ENCODE data around the gene SNX24. TPM values are rescaled to one million over a fixed set of nuclear protein-coding genes. Genes with fewer than 3 reads are reported as not detected.

Gene SNX24
- total and polyA plus RNA-seq, 2 of the 4 experiments (the other 2 are of a cell fraction) = 13.8 to 15.0 TPM

- Histone ChIP-seq H2AFZ (replicated peaks; ENCODE audit: low read length, poor library complexity) (peak overlapping the region; percentile 100), H2BK20ac (ENCODE audit: low read depth, low read length) (no peak overlapping the region), H4K20me1 (ENCODE audit: insufficient read depth, low read length) (0 out of 2 replicates have a peak, but pooled peaks cover 4% of the 10 kb centered on the region), H3K9me1 (ENCODE audit: insufficient read depth, low read length) (0 out of 2 replicates have a peak, but pooled peaks cover 11% of the 10 kb centered on the region), H3K56ac (ENCODE audit: extremely low read depth, insufficient read depth, low read length) (peak overlapping the region; percentile 19; the same call in 1 of the 2 replicates), H2BK15ac (ENCODE audit: low read depth, low read length) (no peak overlapping the region), H3K23ac (ENCODE audit: low read depth, low read length) (peak overlapping the region; percentile 24; the same call in 1 of the 2 replicates), H2AK9ac (replicated peaks; ENCODE audit: low read depth, low read length, poor library complexity) (peak overlapping the region; percentile 86), H3K4me2 (ENCODE audit: low read depth, low read length) (peak overlapping the region; percentile 86), H3K4me3 (ENCODE audit: insufficient read depth, low read depth, low read length) (peak overlapping the region; percentile 79), H3K36me3 (ENCODE audit: control insufficient read depth, insufficient read depth, low read length) (no peaks in the 10 kb centered on the region), H3K18ac (ENCODE audit: low read depth, low read length) (no peak overlapping the region; the same call in 1 of the 2 replicates), H3K27me3 (ENCODE audit: control insufficient read depth, insufficient read depth, low read length) (no peaks in the 10 kb centered on the region), H3K14ac (replicated peaks; ENCODE audit: low read depth, low read length) (no peak overlapping the region), H2AK5ac (ENCODE audit: low read depth, low read length) (no peak overlapping the region), H3K79me1 (ENCODE audit: low read depth in 1 of 2, low read length in 2 of 2) (peaks cover 0 to 14% of the 10 kb centered on the region in 2 experiments; a peak in 2 of 4 replicates), H2BK120ac (ENCODE audit: low read depth, low read length) (no peak overlapping the region), H4K91ac (ENCODE audit: insufficient read depth, low read depth, low read length) (peak overlapping the region; percentile 29; the same call in 1 of the 2 replicates), H4K5ac (ENCODE audit: low read depth, low read length) (no peak overlapping the region), H3K9me3 (ENCODE audit: control insufficient read depth, insufficient read depth, low read length) (no peaks in the 10 kb centered on the region), H2BK5ac (ENCODE audit: low read depth, low read length, poor library complexity, severe bottlenecking) (peak overlapping the region; percentile 33), H3K9ac (ENCODE audit: low read depth, low read length) (peak overlapping the region; percentile 58), H3K4ac (ENCODE audit: low read depth, low read length) (no peak overlapping the region), H3K27ac (ENCODE audit: insufficient read depth, low read length) (peak overlapping the region; percentile 74), H3K4me1 (ENCODE audit: control insufficient read depth, insufficient read depth, low read length) (no peaks in the 10 kb centered on the region; the same call in 1 of the 2 replicates), H4K8ac (ENCODE audit: low read depth in 2 of 2, low read length in 2 of 2) (peak overlapping the region; percentile 72 to 74; a peak in 2 of 4 replicates)
- in situ Hi-C loops (cut with MboI; ENCODE audit: low sequenced_read_pairs) = loop anchor here (5.0 kb wide), 1 partner anchor 311 kb away; no protein-coding TSS in a partner anchor
- no TSS peak for BruUV-seq (replicated peaks)
- intact Hi-C loops (cut with micrococcal nuclease) = loop anchor here (1.0 to 5.0 kb wide), 5 partner anchors 53 to 331 kb away; partner anchors contain the start of gene PRDM6
- peak; percentile 35; the same call in 1 of the 2 replicates for TF ChIP-seq MXI1 (IDR thresholded peaks at IDR 0.05; ENCODE audit: borderline replicate concordance, low read depth, low read length)
- TF ChIP-seq CEBPB (IDR thresholded peaks at IDR 0.05; ENCODE audit: low read depth, low read length) = no peak
- DNase-seq (peak; percentile 29), ATAC-seq (ENCODE audit: low read depth) (peak; percentile 64)
- dilution Hi-C loops (cut with HindIII; ENCODE audit: low sequenced_read_pairs, unreplicated experiment) = no loop called here
- WGBS, 2 experiments (ENCODE audit: extremely low coverage in 2 of 2, insufficient read length in 1 of 2) = no CpG with 5 or more reads among the region's 40 CpGs
- POLR2A ChIA-PET (ENCODE audit: unreplicated experiment) = interaction anchor here (0.6 kb wide), 1 partner anchor 190 kb away, joined by 5 read pairs; the partner anchor contains the start of gene SNX24
- CTCF ChIA-PET = interaction anchor here (1.2 kb wide), 1 partner anchor 10 kb away, joined by 3 read pairs; no protein-coding TSS in a partner anchor
Observed at GRCh38 chr5:123035918-123036390, 190.5 kb downstream of the SNX24 start.
